Measurements from ENCODE around the gene CIP2A.

- TF ChIP-seq CTCF (IDR thresholded peaks at IDR 0.05; ENCODE audit: low read length) (no peak), EZH2 (IDR thresholded peaks at IDR 0.05; ENCODE audit: borderline replicate concordance, low read length) (no peak)
Observed at GRCh38 chr3:108510496-108510895, 78.7 kb downstream of the CIP2A start, which contains the start of gene MYH15.
